T1000 (cell line): ENCODE results near the gene LRRC41.
"Not testable (repeated sequence)": the region's sequence is repeated elsewhere in the genome, so short reads cannot be mapped to it uniquely, and the experiment has no call there.

Experiments used
- DNase-seq: peaks from one replicate; lab custom pipeline; 2025; ENCODE audit warnings: mixed read lengths; lab: John Stamatoyannopoulos, UW

Gene LRRC41

GRCh38 chr1:46303038-46303871 is at the start of gene LRRC41, which contains the start of gene UQCRH:
LRRC41 (minus strand) TSS chr1:46303616; CDS start chr1:46303322, 294 bp downstream.
UQCRH (plus strand) TSS chr1:46303698; CDS start chr1:46303767, 69 bp downstream.
- DNase-seq = peak; percentile 91

GRCh38 chr1:46352363-46352762 is 48.9 kb upstream of the LRRC41 start:
- DNase-seq = no peak

GRCh38 chr1:46345281-46345680 is 41.9 kb upstream of the LRRC41 start:
- DNase-seq = no peak

GRCh38 chr1:46344481-46344880 is 41.1 kb upstream of the LRRC41 start:
- no peak for DNase-seq

GRCh38 chr1:46343705-46344104 is 40.3 kb upstream of the LRRC41 start:
- DNase-seq = no peak

GRCh38 chr1:46343351-46343695 is 39.9 kb upstream of the LRRC41 start:
- no peak for DNase-seq

GRCh38 chr1:46342677-46343350 is 39.4 kb upstream of the LRRC41 start:
- no peak for DNase-seq

- no peak for DNase-seq
Observed at GRCh38 chr1:46342084-46342656, 38.8 kb upstream of the LRRC41 start.

GRCh38 chr1:46341222-46342083 is 38.0 kb upstream of the LRRC41 start:
- no peak for DNase-seq

- peak; percentile 89 for DNase-seq
Observed at GRCh38 chr1:46340404-46341221, 37.2 kb upstream of the LRRC41 start, which contains the start of gene NSUN4. NSUN4 (plus strand) TSS chr1:46340807; CDS start chr1:46340827, 20 bp downstream.

GRCh38 chr1:46337409-46337808 is 34.0 kb upstream of the LRRC41 start:
- DNase-seq = not testable (repeated sequence)

GRCh38 chr1:46335081-46335480 is 31.7 kb upstream of the LRRC41 start:
- DNase-seq = no peak

- DNase-seq = no peak
Observed at GRCh38 chr1:46334030-46334384, 30.6 kb upstream of the LRRC41 start.

- no peak for DNase-seq
Observed at GRCh38 chr1:46333300-46334029, 30.0 kb upstream of the LRRC41 start.

GRCh38 chr1:46331786-46332540 is 28.5 kb upstream of the LRRC41 start:
- not testable (repeated sequence) for DNase-seq

GRCh38 chr1:46330381-46330780 is 27.0 kb upstream of the LRRC41 start:
- not testable (repeated sequence) for DNase-seq

GRCh38 chr1:46329807-46330206 is 26.4 kb upstream of the LRRC41 start:
- not testable (repeated sequence) for DNase-seq

GRCh38 chr1:46328182-46328581 is 24.8 kb upstream of the LRRC41 start:
- DNase-seq = not testable (repeated sequence)

- not testable (repeated sequence) for DNase-seq
Observed at GRCh38 chr1:46325285-46326076, 22.1 kb upstream of the LRRC41 start.
